Activated naive CD8-positive, alpha-beta T cell treated with anti-CD3 and anti-CD28 coated beads, Interleukin-2, amount 10 ng/mL, durations not matched to agents 7 days and 5 days (primary cell): Measurements from ENCODE around the gene IRF3. TPM values are rescaled to one million over a fixed set of nuclear protein-coding genes. Genes with fewer than 3 reads are reported as not detected.

Experiments used
- ATAC-seq: fragments of 150-1000 bp; cut with Tn5 transposase; one replicate; pipeline ENCODE4 v1.10.0; 2021; ENCODE audit warnings: low read depth, moderate library complexity
- POLR2A ChIA-PET: fragments of 350-600 bp; sonication (Branson Sonifier 250); formaldehyde crosslinking; loops from one replicate; lab custom pipeline; 2021; ENCODE audit warnings: antibody characterized with exemption; lab: Charles Lee
- DNase-seq: peaks from one replicate; pipeline ENCODE4 v3.0.0; 2021
- H3K27ac Mint-ChIP-seq: one replicate; pipeline ENCODE4 v1.8.0; 2022; ENCODE audit warnings: mild to moderate bottlenecking, mixed read lengths
- H3K27me3 Mint-ChIP-seq: one replicate; pipeline ENCODE4 v1.8.0; 2022; ENCODE audit warnings: mild to moderate bottlenecking, moderate library complexity, mixed read lengths
- H3K36me3 Mint-ChIP-seq: one replicate; pipeline ENCODE4 v1.8.0; 2021; ENCODE audit warnings: mild to moderate bottlenecking, mixed read lengths
- H3K4me1 Mint-ChIP-seq: one replicate; pipeline ENCODE4 v1.8.0; 2021; ENCODE audit warnings: mixed read lengths
- H3K4me3 Mint-ChIP-seq: one replicate; pipeline ENCODE4 v1.8.0; 2022; ENCODE audit warnings: mild to moderate bottlenecking, moderate library complexity, mixed read lengths
- H3K9me3 Mint-ChIP-seq: one replicate; pipeline ENCODE4 v1.8.0; 2021; ENCODE audit warnings: mixed read lengths
- total RNA-seq, 2 experiments: library from RNA; stranded (reverse); gene quantifications; one replicate each; pipeline ENCODE4 v1.2.3, GENCODE V29; 2021

IRF3 gene, protein sequence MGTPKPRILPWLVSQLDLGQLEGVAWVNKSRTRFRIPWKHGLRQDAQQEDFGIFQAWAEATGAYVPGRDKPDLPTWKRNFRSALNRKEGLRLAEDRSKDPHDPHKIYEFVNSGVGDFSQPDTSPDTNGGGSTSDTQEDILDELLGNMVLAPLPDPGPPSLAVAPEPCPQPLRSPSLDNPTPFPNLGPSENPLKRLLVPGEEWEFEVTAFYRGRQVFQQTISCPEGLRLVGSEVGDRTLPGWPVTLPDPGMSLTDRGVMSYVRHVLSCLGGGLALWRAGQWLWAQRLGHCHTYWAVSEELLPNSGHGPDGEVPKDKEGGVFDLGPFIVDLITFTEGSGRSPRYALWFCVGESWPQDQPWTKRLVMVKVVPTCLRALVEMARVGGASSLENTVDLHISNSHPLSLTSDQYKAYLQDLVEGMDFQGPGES
- total RNA-seq, result 100 to 1,000 TPM; 198 to 205 TPM

DNA sequence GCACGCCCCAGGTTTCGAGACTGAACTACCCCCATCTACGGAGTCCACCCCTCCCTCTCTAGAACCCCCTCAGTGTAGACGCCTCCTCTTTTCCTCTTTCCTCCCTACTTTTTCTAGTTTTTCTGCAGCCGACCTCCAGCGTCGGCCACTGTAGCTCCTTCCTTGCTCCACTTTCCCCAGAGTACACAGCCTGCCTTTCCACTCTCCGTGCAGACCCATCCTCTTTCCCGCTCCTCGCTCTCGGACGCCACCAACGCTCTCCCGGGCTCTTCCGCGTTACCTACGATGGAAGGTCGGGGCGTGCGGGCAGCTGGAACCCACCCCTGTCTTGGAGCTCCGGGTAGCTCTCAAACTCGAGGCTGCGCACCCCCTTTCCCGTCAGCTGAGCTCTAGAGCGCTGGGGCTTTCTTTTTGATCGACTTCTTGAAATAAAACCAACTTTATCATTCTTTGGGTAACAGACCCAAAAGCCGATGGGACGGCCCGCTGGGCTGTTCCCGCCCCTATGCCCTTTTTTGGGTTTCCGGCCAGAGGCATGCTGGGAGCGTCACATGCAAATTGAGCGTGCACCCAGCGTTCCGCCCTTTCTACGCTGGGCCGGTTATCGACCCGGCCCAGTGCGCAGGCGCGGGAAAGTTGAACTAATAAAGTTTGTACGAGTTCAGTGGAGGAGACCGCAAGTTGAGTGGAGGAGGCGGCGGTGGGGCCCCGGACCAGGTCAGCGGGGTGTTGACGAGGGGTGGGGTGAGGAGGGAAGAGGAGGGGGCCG is at the start of gene IRF3, which contains the start of gene BCL2L12:
TSS of gene IRF3 (minus strand) at position 507 of the 769 bp plus-strand sequence. CDS start 1,019 bp downstream, outside the sequence.
TSS of gene BCL2L12 (plus strand) at position 583 of the 769 bp plus-strand sequence. CDS start 760 bp downstream, outside the sequence.
- Mint-ChIP-seq H3K9me3 (no peaks in the 10 kb centered on the region), H3K36me3 (peaks cover 2% of the 10 kb centered on the region), H3K4me3 (peak within 1 kb of the TSS; percentile 94), H3K27me3 (no peaks in the 10 kb centered on the region), H3K4me1 (peaks cover 25% of the 10 kb centered on the region), H3K27ac (peak within 1 kb of the TSS; percentile 93)
- POLR2A ChIA-PET, result interaction anchor here (0.6 to 3.9 kb wide), 8 partner anchors 9 to 170 kb away, joined by 3 to 46 read pairs (median 4); partner anchors contain the start of genes PRMT1, PRR12, PRRG2 and RCN3
- peak; percentile 98 for DNase-seq
- peak; percentile 84 for ATAC-seq

DNA sequence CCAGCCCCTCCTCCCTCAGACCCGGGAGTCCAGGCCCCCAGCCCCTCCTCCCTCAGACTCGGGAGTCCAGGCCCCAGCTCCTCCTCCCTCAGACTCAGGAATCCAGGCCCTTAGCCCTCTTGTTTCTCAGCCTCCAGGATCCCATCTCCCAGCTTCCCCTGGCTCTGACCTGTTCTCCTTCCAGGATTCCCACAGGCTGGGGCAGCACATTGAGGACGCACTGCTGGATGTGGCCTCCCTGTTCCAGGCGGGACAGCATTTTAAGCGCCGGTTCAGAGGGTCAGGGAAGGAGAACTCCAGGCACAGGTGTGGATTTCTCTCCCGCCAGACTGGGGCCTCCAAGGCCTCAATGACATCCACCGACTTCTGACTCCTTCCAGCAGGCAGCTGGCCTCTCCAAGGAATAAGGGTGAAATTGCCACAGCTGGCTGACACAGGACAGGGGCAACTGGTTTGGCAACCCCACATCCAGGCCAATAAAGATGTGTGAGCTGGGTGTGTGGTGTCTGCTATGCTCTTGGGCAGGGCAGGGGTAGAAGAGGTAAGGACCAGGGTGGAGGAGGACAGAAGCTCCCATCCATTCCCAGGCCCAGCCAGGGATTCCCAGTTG is 47.7 kb upstream of the IRF3 start:
- POLR2A ChIA-PET, result no interaction called here
- DNase-seq, result no peak
- no peak for ATAC-seq
- Mint-ChIP-seq H3K36me3 (no peaks in the 10 kb centered on the region), H3K4me1 (peaks cover 6% of the 10 kb centered on the region), H3K9me3 (no peaks in the 10 kb centered on the region), H3K27me3 (peaks cover 6% of the 10 kb centered on the region), H3K27ac (no peak overlapping the region), H3K4me3 (no peak overlapping the region)

DNA sequence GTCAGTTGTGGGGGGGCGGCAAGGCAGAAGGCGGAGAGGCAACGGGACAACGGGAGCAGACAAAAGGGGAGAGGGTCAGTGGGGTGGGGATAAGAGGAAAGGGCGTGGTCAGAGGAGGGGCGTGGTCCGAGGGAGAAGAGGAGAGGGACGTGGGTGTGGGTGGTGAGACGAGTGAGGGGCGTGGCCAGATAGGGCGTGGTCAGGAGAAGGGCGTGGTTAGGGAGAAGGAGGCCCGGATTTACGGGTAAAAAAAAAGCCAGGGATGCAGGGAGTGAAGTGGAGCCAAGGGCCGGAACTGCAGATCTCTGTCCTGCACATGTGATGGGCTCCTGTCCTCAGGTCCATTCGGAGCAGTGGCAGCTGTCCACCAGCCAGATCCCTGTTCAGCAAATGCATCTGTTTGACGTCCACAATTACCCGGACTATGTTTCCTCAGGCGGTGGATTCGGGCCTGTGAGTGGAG is 46.8 kb upstream of the IRF3 start:
- Mint-ChIP-seq H3K9me3 (no peaks in the 10 kb centered on the region), H3K27ac (no peak overlapping the region), H3K36me3 (no peaks in the 10 kb centered on the region), H3K4me3 (no peak overlapping the region), H3K4me1 (peaks cover 4% of the 10 kb centered on the region), H3K27me3 (peaks cover 6% of the 10 kb centered on the region)
- no peak for ATAC-seq
- POLR2A ChIA-PET, result no interaction called here
- DNase-seq, result no peak

DNA sequence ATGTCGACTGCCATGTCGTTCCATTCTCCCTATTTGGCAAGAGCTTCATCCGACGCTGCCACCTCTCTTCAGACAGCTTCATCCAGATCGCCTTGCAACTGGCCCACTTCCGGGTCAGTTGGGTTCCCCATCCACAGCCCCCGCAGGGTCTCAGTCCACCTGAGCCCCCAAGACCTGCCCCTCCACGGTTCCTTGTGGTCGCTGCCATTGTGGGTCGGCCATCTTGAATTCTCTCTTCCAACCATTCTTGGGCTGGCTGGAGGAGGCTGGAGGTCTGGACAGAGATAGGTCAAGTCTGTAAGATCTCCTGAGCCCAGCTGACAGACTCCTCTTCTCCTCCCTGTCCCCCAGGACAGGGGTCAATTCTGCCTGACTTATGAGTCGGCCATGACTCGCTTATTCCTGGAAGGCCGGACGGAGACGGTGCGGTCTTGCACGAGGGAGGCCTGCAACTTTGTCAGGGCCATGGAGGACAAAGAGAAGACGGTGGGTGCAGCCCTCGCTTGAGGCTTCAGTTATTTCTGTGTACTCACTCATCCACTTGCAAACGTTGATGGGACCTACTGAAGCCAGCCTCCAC is 44.8 kb upstream of the IRF3 start:
- Mint-ChIP-seq H3K36me3 (no peaks in the 10 kb centered on the region), H3K27ac (no peak overlapping the region), H3K27me3 (peaks cover 6% of the 10 kb centered on the region), H3K9me3 (no peaks in the 10 kb centered on the region), H3K4me3 (no peak overlapping the region), H3K4me1 (no peaks in the 10 kb centered on the region)
- POLR2A ChIA-PET, result no interaction called here
- DNase-seq, result no peak
- ATAC-seq, result no peak

DNA sequence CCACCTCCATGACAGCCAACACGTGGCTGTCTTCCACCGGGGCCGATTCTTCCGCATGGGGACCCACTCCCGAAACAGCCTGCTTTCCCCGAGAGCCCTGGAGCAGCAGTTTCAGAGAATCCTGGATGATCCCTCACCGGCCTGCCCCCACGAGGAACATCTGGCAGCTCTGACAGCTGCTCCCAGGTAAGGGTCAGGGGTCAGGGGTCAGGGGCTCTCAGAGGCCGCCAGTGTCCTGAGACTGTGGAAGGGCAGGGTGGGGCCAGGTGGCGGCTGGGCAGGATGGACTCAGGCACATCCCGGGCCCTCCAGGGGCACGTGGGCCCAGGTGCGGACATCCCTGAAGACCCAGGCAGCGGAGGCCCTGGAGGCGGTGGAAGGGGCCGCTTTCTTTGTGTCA is 40.3 kb upstream of the IRF3 start:
- no peak for ATAC-seq
- no peak for DNase-seq
- Mint-ChIP-seq H3K27me3 (peaks cover 7% of the 10 kb centered on the region), H3K9me3 (no peaks in the 10 kb centered on the region), H3K4me1 (no peaks in the 10 kb centered on the region), H3K27ac (no peak overlapping the region), H3K36me3 (no peaks in the 10 kb centered on the region), H3K4me3 (no peak overlapping the region)
- POLR2A ChIA-PET, result no interaction called here

DNA sequence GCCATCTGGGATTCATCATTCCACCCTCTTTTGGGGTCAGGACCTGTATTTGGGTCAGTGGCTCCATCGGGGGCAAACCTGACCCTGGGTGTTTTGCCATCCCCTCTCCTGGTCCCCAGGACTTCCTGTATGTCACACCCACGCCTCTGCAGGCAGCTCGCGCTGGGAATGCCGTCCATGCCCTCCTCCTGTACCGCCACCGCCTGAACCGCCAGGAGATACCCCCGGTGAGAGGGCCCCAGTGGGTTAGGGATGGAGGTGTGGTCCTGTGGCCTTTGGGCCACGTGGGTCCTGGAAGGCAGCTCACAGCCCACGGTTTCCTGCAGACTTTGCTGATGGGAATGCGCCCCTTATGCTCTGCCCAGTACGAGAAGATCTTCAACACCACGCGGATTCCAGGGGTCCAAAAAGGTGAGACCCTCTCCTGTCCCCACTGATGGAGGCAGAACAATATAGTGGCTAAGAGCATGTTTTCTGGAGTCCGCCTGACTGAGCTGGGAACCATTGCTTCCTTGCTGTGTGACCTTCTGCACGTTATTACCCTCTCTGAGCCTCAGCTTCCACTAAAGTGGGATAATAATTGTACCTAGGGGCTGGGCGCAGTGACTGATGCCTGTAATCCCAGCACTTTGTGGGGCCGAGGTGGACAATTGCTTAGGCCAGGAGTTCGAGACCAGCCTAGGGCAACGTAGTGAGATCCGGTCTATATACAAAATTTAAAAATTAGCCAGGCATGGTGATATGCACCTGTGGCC is 39.4 kb upstream of the IRF3 start:
- Mint-ChIP-seq H3K27ac (no peak overlapping the region), H3K4me1 (no peaks in the 10 kb centered on the region), H3K36me3 (no peaks in the 10 kb centered on the region), H3K9me3 (no peaks in the 10 kb centered on the region), H3K27me3 (peaks cover 4% of the 10 kb centered on the region), H3K4me3 (no peak overlapping the region)
- no peak for ATAC-seq
- POLR2A ChIA-PET, result interaction anchor here (0.5 kb wide), 1 partner anchor 17 kb away, joined by 4 read pairs; no protein-coding TSS in a partner anchor
- DNase-seq, result no peak

DNA sequence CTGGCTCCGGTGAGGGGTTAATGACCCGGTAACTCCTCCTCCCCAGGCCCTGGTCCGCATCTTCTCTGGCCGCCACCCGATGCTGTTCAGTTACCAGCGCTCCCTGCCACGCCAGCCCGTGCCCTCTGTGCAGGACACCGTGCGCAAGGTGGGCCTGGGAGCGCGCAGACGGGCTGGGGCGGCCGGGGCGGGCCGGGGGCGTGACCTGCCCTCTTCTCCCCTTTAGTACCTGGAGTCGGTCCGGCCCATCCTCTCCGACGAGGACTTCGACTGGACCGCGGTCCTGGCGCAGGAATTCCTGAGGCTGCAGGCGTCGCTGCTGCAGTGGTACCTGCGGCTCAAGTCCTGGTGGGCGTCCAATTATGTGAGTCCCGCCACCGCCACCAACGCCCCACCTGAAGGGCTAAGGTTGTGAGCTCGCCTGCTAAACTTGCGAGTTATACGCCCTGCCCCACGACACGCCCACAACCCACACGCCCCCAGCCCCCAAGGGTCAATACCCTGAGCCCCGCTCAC is 35.7 kb upstream of the IRF3 start:
- Mint-ChIP-seq H3K9me3 (no peaks in the 10 kb centered on the region), H3K27ac (no peak overlapping the region), H3K4me3 (no peak overlapping the region), H3K27me3 (peaks cover 4% of the 10 kb centered on the region), H3K4me1 (no peaks in the 10 kb centered on the region), H3K36me3 (no peaks in the 10 kb centered on the region)
- ATAC-seq, result peak; percentile 30
- POLR2A ChIA-PET, result no interaction called here
- no peak for DNase-seq

DNA sequence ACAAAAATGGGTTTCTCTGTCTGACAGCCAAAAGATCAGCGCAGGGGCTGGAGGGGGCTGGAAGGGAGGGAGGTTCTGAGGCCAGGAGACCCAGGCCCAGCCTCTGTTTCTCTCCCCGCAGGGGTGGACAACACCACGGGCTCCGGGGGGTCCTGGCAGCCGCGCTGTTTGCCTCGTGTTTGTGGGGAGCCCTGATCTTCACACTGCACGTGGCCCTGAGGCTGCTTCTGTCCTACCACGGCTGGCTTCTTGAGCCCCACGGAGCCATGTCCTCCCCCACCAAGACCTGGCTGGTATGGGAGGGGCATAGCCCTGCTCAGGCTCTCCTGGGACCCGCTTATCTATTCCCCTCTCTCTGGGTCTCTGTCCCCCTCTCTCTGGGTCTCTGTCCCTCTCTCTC is 34.9 kb upstream of the IRF3 start:
- H3K4me1 Mint-ChIP-seq, result no peaks in the 10 kb centered on the region
- no peak overlapping the region for H3K27ac Mint-ChIP-seq
- H3K4me3 Mint-ChIP-seq, result no peak overlapping the region
- peaks cover 4% of the 10 kb centered on the region for H3K27me3 Mint-ChIP-seq
- no peaks in the 10 kb centered on the region for H3K36me3 Mint-ChIP-seq
- POLR2A ChIA-PET, result no interaction called here
- ATAC-seq, result peak; percentile 32
- DNase-seq, result no peak
- H3K9me3 Mint-ChIP-seq, result no peaks in the 10 kb centered on the region

DNA sequence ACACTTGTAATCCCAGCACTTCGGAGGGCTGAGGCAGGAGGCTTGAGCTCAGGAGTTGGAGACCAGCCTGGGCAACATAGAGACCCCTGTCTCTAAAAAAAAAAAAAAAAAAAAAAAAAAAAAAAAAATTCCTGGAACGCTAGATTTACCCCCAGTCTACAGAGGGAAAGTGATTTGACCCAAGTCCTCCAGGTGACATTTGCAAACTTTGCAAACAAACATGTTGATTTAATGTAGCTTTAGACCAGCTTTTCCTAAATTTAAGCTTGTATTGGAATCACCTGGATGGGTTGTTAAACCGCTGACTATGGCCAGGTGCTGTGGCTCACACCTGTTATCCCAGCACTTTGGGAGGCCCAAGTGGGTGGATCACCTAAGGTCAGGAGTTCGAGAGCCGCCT is 33.7 kb upstream of the IRF3 start:
- no peak for DNase-seq
- POLR2A ChIA-PET, result interaction anchor here (0.6 kb wide), 1 partner anchor 298 kb away, joined by 3 read pairs; no protein-coding TSS in a partner anchor
- Mint-ChIP-seq H3K4me1 (no peaks in the 10 kb centered on the region), H3K4me3 (no peak overlapping the region), H3K36me3 (no peaks in the 10 kb centered on the region), H3K9me3 (no peaks in the 10 kb centered on the region), H3K27me3 (peaks cover 4% of the 10 kb centered on the region), H3K27ac (no peak overlapping the region)
- no peak for ATAC-seq

DNA sequence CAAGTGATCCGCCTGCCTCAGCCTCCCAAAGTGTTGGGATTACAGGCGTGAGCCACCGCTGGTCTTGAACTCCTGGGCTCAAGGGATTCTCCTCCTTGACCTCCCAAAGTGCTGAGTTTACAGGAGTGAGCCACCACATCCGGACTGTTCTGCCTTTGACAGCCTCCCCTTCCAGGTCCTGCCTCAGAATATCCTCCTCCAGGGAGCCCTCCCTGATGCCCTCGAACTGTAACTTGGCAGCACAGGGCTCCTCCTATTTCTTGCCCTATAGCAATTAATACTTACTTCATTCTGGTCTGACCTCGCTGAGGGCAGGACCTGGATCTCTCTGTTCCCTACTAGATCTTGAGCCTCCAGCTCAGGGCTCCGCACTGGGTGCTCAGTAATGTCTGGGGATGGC is 31.2 kb upstream of the IRF3 start:
- no peak overlapping the region for H3K27ac Mint-ChIP-seq

DNA sequence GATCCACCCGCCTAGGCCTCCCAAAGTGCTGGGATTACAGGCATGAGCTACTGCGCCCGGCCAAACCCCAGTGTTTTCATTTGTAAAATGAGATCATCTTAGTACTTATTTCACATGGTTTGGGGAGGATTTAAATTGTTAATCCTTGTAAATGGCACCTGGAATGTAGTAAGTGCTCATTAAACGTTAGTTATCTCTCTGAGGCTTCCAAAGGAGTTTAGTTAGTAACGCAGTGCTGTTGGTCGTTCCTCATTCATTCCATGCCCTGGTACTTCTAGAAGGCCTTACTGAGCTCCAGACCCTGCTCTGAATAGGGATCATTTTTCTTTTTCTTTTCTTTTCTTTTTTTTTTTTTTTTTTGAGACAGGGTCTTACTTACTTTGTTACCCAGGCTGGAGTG is 30.5 kb upstream of the IRF3 start:
- Mint-ChIP-seq H3K27ac (no peak overlapping the region), H3K9me3 (no peaks in the 10 kb centered on the region), H3K27me3 (peaks cover 11% of the 10 kb centered on the region), H3K36me3 (no peaks in the 10 kb centered on the region), H3K4me1 (peaks cover under 1% of the 10 kb centered on the region), H3K4me3 (no peak overlapping the region)
- DNase-seq, result no peak
- no peak for ATAC-seq
- POLR2A ChIA-PET, result no interaction called here

More for the DNA sequence above, 31.2 kb upstream of the IRF3 start:
- POLR2A ChIA-PET, result no interaction called here
- Mint-ChIP-seq H3K4me3 (no peak overlapping the region), H3K36me3 (no peaks in the 10 kb centered on the region), H3K9me3 (no peaks in the 10 kb centered on the region), H3K4me1 (no peaks in the 10 kb centered on the region), H3K27me3 (peaks cover 4% of the 10 kb centered on the region)
- DNase-seq (no peak), ATAC-seq (no peak)

DNA sequence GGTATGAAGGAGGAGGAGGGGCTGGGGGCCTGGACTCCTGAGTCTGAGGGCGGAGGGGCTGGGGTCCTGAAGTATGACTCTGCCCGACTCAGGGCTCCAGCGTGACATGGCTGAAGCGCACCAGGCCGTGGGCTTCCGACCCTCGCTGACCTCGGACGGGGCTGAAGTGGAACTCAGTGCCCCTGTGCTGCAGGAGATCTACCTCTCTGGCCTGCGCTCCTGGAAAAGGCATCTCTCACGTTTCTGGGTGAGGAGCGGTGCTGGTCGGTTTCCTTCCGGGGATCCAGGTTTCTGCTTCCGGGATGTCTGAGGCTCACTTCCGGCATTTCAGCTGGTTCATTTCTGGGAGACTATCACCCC is 26.5 kb upstream of the IRF3 start:
- peaks cover 19% of the 10 kb centered on the region for H3K27me3 Mint-ChIP-seq
- no peak overlapping the region for H3K4me3 Mint-ChIP-seq
- H3K9me3 Mint-ChIP-seq, result no peaks in the 10 kb centered on the region
- DNase-seq (no peak), ATAC-seq (no peak)
- no peak overlapping the region for H3K27ac Mint-ChIP-seq
- POLR2A ChIA-PET, result no interaction called here
- peaks cover 5% of the 10 kb centered on the region for H3K36me3 Mint-ChIP-seq
- peaks cover 19% of the 10 kb centered on the region for H3K4me1 Mint-ChIP-seq
